HG02852 (cell line): ENCODE measurements around the gene GPR12.

Experiments used
- ATAC-seq: cut with Tn5 transposase; IDR thresholded peaks from one replicate; pipeline ENCODE4 v1.9.1; 2021; ENCODE audit warnings: mild to moderate bottlenecking, moderate library complexity; ENCODE audit not compliant: unreplicated experiment

The GPR12 gene, protein sequence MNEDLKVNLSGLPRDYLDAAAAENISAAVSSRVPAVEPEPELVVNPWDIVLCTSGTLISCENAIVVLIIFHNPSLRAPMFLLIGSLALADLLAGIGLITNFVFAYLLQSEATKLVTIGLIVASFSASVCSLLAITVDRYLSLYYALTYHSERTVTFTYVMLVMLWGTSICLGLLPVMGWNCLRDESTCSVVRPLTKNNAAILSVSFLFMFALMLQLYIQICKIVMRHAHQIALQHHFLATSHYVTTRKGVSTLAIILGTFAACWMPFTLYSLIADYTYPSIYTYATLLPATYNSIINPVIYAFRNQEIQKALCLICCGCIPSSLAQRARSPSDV

GRCh38 chr13:26759907-26760831 lies at the start of gene GPR12:
Gene GPR12 (minus strand): TSS chr13:26760786. CDS start chr13:26759827, 959 bp downstream.
- no peak for ATAC-seq

DNA sequence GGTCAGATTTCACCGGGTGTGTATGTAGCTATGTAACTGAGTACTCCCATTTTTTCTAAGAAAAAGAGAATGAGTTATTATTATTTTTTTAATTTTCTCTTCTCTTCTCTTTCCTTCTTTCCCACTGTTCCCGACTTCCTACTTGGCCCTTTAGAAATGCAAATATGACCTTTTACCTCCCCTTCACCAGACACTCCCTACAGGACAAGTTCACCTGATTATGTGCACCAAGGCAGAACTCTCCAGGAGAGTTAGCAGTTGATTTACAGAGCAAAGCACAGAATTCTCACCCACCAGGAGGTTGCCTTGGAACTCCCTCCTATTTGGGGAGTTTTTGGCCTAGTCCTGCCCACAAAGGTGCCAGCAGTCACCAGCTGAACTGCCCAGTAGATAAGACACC lies 49.5 kb upstream of the GPR12 start:
- ATAC-seq = no peak

DNA sequence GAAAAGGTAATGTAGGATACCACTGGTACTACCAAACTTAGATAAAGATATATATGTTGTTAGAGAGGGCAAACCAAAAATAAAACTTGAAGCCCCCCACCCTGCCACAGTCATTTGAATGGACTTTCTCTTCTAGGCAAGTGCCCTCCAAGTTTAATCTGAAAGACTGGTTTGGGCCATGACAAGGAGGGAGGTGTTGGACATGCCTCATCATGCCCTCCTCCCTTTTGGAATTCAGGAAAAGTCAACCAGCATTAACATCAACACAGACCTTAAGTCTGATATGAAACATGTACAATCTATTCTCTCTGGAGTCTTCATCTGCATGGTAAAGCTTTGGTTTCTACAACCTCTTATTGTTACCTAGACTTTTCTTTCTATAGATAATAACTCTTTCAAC lies 46.3 kb upstream of the GPR12 start:
- no peak for ATAC-seq

- ATAC-seq = no peak
Measured at GRCh38 chr13:26787961-26788360, 27.4 kb upstream of the GPR12 start.

DNA sequence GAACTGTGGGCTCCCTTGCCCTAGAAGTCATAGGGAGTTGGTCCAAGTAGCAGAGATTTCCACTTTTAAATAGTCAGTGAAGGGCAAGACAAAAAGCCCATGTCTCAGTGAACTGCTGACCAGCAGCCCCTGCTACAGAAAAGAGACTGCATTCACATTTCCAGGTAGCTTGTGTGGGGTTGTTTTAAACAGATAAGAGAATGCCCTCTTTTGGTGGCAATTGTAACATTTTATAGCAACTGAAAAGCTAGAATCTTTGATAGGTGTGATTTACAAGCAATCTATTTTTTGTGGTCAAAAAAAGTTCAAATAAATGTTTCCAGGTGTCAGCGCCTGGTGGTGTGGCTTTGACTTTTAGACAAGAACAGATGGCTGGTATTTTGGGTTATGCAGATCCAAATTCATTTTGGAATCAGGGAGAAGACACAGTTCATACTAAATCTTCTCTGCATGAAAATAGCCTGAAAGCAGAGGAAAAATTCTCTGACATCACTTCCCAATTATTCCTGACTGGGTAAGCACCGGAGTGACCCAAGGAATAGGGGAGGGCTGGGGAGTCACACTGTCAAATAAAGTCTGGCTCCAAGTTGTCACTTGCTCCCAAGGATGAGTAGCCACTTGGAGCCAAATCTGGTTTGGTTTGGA lies 26.2 kb upstream of the GPR12 start:
- ATAC-seq = no peak

DNA sequence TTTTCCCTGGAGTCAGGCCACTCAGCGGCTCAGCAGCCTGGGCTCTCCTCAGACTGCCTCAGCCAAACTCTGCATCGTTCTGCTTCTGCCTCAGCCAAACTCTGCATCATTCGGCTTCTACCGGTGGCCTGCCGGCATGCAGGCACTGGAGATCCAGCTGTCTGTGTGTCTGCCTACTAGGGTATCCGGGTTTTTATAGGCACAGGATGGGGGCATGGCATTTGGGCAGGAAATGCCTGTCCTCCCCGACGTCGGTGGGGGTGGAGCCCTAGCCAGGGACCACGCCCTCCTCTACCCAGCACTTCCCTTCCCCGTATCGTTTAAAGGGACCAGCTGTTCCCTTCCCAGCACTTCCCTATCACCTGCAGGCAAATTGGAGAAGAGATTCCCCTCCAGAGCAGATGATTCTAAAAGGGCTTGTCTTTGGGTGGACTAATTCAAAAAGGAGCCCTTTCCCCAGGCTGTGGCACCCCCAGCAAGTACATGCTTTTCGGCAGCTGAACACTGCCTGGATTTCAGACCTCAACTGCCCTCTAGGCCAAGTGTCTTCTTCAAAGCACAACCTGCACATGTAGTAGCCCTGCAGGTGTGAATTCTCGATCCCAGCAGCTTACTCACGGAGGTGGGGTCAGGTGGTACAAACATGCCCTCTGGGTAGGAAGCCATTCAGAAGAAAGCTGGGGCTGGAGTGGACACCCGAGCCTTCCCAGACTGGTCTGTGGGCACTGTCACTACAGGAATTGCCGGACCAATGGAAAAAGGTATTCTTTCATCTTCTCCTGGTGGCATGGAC lies 25.4 kb upstream of the GPR12 start:
- no peak for ATAC-seq

GRCh38 chr13:26784704-26785639 lies 24.4 kb upstream of the GPR12 start:
- ATAC-seq = no peak

GRCh38 chr13:26780411-26780810 lies 19.8 kb upstream of the GPR12 start:
- no peak for ATAC-seq

GRCh38 chr13:26779321-26779720 lies 18.7 kb upstream of the GPR12 start:
- no peak for ATAC-seq

GRCh38 chr13:26772531-26772930 lies 11.9 kb upstream of the GPR12 start:
- no peak for ATAC-seq

DNA sequence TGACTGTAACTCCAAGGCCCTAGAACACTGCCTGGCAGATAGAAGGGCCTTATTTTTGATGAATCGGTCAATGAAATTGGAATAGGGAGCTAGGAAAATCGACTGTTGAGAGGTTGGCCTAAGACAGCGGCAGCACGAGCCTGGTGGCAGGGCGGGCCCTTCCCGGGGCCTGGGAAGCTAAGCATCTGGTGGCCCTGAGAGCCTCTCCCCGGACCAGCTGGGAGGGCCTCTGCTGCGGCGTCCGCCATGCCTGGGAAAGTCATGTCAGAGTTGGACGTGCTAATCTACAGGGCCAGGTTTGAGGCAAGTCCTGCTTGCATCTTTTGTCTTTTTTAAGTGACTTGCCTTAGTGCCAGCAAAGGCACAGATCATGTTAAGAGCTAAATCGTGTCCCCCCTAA lies 11.2 kb upstream of the GPR12 start:
- no peak for ATAC-seq

DNA sequence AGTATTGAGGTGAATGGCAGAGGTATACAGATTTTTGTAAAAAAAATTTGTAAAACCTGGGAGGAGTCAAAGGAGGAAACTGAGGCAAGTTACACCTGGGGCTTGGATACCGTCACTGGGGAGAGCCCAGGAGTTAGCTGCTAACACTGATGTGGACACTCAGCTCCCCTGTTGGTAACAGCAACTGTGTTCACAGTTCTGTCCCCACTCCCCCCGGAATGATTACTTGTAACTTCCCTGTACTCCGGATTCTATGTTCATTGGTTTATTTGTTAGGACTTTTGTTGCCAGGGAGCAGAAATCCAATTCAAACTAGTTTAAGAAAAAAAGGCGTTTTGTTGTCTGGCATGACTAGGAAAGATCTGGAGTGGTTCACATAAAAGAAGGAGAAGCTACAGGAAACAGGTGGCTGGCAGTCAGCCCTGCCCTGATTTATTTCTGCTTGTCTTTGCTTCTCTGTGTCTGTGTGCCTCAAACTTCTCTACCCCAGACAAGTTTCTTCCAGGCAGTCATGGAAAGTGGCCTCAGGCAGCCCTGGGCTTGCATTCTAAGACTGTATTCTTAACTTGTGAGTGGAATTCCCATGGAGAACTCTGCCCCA lies 2.3 kb upstream of the GPR12 start:
- no peak for ATAC-seq

- no peak for ATAC-seq
Measured at GRCh38 chr13:26760832-26761582, 421 bp upstream of the GPR12 start.

DNA sequence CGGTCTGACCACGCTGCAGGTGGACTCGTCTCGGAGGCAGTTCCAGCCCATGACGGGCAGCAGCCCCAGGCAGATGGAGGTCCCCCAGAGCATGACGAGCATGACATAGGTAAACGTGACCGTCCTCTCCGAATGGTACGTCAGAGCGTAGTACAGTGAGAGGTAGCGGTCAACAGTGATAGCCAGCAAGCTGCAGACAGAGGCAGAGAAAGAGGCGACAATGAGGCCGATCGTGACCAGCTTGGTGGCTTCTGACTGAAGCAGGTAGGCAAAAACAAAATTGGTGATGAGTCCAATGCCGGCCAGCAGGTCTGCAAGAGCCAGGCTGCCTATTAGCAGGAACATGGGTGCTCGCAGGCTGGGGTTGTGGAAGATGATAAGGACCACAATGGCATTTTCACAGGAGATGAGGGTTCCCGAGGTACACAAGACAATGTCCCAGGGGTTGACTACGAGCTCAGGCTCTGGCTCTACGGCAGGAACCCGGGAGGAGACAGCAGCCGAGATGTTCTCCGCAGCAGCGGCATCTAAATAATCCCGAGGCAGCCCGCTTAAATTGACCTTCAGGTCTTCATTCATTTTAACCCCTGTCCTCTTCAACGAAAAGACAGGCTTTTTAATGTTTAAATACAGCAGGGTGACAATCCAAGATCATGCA lies 1.2 kb downstream of the GPR12 start:
- ATAC-seq = no peak

DNA sequence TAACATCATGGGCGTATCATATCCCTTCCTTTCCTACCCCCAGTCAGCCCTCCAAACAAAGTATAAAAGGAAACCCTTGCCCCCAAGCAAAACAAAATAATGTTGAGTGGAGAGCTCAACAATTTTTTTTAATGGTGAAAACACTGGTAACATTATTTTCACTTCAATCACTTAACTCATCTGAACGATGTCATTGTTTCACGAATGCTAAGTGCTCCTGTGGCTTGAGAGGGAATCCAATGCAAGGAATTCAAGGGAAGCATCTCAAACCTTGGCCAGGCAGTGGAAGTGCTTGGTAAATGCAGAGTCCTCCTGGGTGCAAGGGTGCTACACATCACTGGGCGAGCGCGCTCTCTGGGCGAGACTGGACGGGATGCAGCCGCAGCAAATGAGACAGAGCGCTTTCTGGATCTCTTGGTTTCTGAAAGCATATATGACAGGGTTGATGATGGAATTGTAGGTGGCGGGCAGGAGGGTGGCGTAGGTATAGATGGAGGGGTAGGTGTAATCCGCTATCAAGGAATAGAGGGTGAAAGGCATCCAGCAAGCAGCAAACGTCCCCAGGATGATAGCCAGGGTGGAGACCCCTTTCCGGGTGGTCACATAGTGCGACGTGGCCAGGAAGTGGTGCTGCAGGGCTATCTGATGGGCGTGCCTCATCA lies 2.0 kb downstream of the GPR12 start:
- no peak for ATAC-seq

DNA sequence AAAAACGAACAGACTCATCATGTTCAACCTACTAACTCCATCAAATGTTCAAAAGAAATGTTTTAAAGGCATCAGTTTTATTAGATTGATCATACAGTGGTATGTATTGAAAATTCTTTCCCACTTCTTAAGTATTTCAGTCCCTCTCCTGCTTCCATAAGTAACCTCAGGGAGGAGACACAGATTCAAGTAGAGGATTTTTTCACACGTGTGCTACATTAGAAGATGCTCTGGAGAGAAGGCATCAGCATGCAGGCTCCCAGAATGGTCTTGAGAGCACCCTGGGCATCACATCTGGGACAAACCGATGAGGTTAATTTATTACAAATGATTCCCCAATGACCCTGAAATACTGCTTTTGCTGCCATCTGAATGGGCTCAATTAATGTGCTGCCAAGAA lies 3.6 kb downstream of the GPR12 start:
- no peak for ATAC-seq

DNA sequence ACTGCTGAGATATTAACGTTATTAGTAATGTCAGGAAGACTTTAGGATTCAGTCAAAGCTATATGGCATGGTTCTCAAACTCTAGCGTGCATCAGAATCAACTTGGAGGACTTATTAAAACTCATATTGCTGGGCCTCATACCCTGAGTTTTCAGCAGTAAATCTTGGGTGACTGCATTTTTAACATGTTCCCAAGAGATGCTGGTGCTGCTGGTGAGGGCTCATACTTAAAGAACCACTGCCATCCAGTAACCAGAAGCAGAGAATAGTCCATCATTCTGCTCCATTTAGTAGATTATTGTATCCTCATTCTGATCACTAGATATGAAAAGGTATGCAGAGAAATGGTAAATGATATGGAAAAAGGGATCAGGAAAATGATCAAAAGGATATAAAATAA lies 7.9 kb downstream of the GPR12 start:
- no peak for ATAC-seq

- no peak for ATAC-seq
Measured at GRCh38 chr13:26749905-26750304, 10.7 kb downstream of the GPR12 start.
